IPS-11a (cell line): ENCODE data around the gene TTLL5.
"Not testable (repeated sequence)": the region's sequence is repeated elsewhere in the genome, so short reads cannot be mapped to it uniquely, and the experiment has no call there.

Experiments
- H3K4me3 ChIP-seq: one replicate; pipeline ENCODE4 v1.5.1; 2013; ENCODE audit warnings: low read depth, low read length, control low read depth

TTLL5 gene

DNA sequence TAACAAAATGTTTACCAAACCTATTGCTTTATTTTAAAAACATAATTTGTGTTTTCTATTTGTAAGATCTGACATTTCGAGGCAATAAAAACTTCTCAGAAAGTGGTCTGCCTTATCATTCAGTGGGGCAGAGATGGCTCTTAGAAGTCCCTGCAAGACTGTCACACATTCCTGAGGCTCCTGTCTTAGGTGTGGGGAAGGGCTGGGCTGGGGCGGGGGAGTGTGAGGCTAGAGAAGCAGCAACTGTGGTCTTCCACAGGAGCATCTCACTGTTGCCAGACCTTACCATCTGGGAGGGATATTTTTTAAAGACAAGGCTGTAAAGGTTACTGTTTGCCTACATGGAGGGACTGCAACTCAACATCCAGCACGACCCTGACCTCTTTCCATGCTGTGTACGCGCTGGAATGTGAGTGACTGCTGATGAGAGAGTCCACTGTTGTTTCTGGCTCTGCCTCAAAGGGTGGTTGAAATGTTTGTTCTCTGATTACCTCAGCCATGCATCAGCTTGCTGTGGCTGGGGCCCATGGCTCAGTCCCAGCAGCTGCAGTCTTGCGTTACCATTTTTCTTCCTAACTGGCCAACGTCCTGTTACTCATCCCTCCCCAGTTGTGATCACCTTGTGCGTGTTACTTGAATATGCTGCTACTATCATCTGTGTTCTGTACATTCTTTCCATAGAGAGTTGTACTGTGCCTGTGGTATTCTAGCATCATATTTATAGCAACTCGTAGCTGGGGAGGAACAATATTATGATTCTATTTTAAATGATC is 12.8 kb upstream of the TTLL5 start:
- no peak overlapping the region for H3K4me3 ChIP-seq

- no peak overlapping the region for H3K4me3 ChIP-seq
Measured at GRCh38 chr14:75649337-75649736, 11.7 kb upstream of the TTLL5 start.

DNA sequence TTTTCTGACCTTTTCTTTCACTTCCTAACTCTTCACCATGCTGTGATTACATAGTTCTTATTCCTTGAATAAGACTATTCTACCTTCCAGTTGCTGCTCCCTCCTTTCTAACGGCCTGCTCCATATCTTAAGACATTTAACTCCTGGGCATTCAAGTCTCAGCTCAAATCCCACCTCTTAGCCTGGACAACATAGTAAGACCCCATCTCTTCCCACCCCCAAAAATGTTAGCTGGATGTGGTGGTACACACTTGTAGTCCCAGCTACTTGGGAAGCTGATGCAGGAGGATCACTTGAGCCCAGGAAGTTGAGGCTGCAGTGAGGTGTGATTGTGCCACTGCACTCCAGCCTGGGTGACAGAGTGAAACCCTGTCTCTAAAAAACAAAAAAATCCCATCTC is 11.3 kb upstream of the TTLL5 start:
- H3K4me3 ChIP-seq = no peak overlapping the region

GRCh38 chr14:75650253-75651058 is 10.6 kb upstream of the TTLL5 start:
- H3K4me3 ChIP-seq = no peak overlapping the region

DNA sequence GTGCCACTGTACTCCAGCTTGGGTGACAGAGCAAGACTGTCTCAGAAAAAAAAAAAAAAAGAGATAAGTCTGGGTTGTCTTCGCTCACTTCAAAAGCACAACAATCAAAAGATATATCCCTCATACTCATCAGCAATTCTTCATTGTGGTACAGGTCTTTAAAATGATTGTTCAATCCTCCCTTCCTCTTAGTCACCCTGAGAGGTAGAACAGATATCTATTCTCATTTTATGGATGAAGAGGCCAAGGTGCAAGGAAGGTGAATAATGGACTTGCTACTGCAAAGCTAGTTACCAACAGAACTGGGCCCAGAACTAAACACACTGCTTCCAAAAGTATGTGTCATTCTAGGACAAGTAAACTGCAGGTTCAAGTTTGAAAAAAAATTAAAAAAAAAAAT is 7.5 kb upstream of the TTLL5 start:
- no peak overlapping the region for H3K4me3 ChIP-seq

DNA sequence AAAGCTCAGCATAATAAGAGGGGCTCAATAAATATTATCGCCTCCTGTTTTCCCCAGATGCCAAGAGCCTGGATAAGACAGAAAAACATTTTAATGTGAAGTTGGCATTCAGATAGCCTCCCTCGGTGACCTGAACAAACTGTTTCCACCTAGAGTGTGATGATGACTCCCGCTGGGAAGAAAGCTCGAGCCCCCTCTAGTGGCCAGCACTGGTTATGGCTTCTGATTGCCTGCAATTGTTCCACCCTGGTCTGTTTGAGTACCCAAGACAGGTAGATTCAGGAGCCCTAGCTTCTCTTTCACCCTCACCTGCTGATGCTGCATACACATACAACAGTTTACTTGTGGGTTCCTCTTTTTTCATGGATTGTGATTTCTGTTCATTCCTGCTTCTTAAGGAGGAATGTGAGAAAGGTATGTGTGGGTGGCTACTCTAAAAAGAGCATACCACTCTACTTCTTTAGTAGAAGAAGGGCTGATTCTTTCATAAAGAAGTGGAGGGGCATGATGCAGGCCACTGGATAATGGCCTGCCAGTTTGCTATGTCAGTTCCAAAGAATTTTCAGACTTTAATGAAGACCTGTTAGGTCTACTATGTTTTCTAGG is 6.8 kb upstream of the TTLL5 start:
- no peak overlapping the region for H3K4me3 ChIP-seq

DNA sequence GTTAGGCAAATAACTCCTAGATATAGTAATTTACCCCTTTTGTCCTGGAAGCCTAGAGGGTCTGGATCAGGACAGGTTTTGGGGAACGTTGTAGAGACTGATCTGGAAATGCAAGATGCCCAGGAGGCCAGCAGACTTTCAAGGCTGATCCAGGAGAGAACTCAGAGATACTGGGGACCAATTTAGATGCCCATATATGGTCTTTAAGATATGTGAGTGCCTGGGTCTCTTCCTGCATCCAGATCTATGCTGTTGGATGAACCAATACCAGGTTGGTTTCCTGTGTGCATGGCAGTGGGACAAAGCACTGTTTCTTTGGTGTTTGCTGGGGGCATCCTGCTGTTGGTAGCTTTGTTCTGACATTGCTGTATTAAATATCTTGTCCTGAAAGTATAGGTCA is 5.8 kb upstream of the TTLL5 start:
- H3K4me3 ChIP-seq = no peak overlapping the region

GRCh38 chr14:75657331-75657730 is 3.7 kb upstream of the TTLL5 start:
- no peak overlapping the region for H3K4me3 ChIP-seq

GRCh38 chr14:75658957-75659356 is 2.1 kb upstream of the TTLL5 start:
- H3K4me3 ChIP-seq = no peak overlapping the region

DNA sequence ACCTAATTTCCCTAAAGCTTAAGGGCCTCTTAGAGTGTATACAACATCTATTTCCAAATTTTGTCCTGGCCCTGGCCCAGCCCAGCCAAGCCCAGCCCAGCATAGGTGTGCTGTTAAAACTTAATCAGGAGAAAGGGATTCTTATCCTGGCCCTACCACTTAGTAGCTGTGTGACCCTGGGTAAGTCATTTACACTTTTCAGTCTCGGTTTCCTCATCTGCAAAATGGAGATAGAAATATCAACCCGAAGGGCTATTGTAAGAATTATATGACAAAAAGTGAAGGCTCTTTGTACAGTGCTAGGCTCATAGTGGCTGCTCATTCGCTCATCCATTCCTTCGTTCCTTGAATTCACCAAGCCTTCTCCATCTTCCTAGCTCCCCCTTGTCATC is 812 bp upstream of the TTLL5 start:
- peak overlapping the region; percentile 88 for H3K4me3 ChIP-seq

- peak overlapping the region; percentile 88 for H3K4me3 ChIP-seq
Measured at GRCh38 chr14:75661499-75661814, 411 bp downstream of the TTLL5 start.

DNA sequence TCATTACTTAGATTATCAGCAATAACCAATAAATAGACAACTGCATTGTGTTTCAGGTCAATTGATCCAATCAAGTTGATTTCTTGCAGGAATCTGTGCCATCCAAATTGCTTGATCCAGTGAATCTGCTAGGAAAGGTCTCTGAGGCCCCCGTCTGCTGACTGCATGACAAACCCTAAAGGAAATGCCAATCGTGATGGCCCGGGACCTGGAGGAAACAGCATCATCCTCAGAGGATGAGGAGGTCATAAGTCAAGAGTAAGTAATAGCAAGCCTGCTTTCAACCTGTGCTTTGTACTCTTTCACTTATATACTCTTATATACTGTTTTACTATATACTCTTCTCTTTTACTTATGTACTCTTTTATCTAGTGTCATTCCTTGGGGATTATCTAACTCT is 1.9 kb downstream of the TTLL5 start:
- H3K4me3 ChIP-seq = no peak overlapping the region

GRCh38 chr14:75667099-75667765 is 6.2 kb downstream of the TTLL5 start:
- no peak overlapping the region for H3K4me3 ChIP-seq

GRCh38 chr14:75672605-75673192 is 11.7 kb downstream of the TTLL5 start:
- no peak overlapping the region for H3K4me3 ChIP-seq

DNA sequence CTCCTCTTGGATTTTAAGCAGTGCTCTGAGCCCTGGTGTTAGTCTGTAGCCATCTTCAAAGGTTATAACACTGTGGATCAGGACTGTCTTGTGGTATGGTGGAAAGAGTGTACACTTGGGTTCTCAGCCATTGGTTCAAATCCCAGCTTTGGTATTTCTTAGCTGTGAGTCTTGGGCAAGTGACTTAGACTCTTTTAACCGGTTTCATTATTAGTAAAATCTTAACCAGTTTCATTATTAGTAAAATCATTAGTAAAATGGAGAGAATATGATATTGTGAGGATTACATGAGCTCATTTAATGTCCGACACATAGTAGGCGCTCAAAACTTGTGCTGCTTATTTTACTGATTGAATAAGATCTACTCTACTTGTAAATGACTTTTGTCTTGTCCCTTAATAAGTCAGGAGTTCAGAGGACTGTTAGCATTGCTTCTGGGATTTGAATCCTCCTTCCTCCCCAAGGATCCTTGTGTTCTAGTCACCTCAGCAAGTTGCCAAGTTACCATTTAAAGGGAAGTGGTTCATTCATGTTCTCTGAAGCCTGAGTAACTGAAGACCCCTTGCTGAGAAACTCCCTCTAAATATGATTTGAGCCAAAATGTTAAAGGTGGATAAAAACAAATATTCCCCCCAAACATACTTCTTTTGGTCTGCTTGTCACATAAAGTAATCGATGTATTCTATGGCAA is 12.4 kb downstream of the TTLL5 start:
- H3K4me3 ChIP-seq = no peak overlapping the region

- no peak overlapping the region for H3K4me3 ChIP-seq
Measured at GRCh38 chr14:75675265-75675960, 14.4 kb downstream of the TTLL5 start.

DNA sequence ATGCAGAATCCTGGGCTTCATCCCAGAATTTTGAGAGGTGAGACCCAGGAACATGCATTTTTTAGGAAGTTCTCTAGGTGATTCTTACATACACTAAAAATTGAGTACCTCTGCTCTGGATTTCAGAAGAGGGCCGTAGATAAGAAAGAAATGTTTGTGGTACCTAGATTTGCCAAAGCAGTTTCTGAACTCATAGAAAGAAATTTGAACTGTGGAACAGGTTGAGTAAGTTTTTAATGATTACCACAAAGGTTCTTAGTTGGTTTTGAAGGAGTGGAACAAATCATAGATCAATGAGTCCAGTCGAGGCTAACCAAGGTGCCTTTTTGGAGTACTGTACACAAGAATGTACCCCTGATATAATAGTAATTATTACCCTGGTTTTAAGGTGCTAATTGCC is 24.9 kb downstream of the TTLL5 start:
- no peak overlapping the region for H3K4me3 ChIP-seq

DNA sequence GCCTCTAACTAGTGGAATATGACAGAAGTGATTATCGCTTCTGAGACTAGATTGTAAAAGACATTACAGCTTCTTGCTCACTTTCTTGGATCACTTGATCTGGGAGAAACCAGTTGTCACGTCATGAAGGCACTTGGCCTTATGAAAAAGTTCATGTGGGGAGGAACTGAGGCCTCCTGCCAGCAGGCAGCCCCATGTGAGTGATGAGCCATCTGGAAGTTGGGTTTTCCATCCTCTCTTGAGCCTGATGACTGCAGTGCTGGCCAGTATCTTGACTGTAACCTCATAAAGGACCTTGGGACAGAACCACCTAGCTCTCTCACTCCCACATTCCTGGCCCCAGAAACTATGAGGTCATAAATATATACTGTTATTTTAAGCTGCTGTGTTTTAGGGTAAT is 28.0 kb downstream of the TTLL5 start:
- H3K4me3 ChIP-seq = no peak overlapping the region

DNA sequence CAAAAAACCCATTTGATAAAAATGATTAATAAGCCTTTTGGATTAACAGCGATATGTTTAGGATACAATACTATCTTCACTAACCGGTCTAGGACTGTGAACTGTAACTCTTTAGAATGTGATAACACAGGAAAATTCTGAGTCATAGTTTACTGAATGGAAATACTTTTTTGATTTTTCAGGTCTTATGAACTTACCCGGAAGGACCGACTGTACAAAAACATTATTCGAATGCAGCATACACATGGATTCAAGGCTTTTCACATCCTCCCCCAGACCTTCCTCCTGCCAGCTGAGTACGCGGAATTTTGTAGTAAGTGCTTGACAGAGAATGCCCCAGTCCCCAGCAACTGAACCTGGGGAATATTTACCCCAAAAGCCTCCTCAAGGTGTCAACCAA is 29.0 kb downstream of the TTLL5 start:
- H3K4me3 ChIP-seq = no peak overlapping the region

GRCh38 chr14:75695025-75695424 is 34.0 kb downstream of the TTLL5 start:
- not testable (repeated sequence) for H3K4me3 ChIP-seq
